NCI-H345 treated with DMSO at 0.1 percent for 48 hours (cell line): ENCODE results near the gene EXT2.

Source experiments
- DNase-seq: peaks from one replicate; lab custom pipeline; 2025; ENCODE audit not compliant: unreplicated experiment; lab: John Stamatoyannopoulos, UW

EXT2 gene

DNA sequence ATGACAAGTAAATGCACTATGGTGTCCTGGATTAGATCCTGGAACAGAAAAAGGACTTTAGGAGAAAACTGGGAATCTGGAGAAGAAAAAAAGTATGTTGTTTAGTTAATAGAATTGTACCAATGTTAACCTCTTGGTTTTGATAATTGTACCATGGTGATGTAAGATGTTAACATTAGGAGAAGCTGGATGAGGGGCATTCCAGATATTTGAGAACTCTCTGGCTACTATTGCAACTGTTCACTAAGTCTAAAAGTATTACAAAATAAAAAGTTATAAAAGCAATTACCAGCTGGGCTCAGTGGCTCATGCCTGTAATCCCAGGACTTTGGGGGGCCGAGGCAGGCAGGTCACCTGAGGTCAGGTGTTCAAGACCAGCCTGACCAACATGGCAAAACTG, 66.5 kb downstream of the EXT2 start:
- no peak for DNase-seq

DNA sequence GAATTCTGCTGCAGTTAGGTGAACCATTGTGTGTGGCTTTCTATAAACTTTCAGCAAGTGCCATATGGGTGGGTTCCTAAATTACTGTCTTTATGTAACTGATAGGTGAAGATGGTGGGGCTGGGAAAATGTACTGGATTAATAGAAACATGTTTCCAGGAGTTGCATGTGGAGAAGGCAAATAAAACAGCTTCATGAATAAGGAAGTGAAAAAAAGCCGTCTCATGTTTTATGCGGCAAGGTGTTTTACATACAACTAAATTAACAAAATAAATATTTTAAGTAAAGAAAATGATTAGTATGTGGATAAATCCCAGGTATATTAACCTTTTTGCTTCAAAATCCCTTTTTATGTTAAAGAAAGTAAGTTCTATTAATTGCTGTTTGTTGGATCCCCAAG, 67.2 kb downstream of the EXT2 start:
- no peak for DNase-seq

DNA sequence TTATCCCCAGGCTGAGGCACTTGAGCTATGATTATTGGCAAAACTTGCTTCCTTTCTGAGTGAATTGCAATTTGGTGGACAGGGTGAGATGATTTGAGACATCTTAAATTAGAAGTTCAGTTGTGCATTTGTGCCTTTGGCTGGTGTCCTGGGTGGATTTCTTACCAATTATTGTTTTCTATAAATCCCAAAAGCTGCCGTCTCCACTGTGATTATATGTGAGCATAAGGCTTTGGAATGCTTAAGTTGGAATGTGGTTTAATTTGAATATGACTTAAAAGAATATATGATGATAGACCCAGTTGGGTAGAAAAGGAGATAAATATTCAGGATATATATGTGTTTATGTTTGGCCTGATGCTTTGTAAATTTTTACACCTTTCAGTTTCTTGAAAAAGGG, 70.0 kb downstream of the EXT2 start:
- DNase-seq = no peak

DNA sequence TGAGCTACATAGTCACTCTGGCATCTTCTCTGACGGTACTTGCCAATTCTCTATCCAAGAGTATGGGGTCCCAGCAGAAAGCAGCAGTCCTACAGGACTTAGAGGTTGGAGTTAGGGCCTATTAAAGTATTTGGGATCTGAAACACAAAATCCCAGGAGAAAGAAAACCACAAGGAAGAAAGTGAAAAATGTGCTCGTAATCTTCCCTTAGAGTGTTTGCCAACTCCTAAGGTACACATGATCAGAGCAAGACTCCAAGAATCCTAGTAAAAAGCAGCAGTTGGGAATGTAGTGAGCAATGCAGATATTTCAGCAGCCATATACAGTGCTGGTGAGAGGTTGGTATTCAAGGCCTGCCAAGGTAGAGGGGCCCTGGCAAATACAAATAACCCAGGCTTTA, 71.6 kb downstream of the EXT2 start:
- DNase-seq = no peak

DNA sequence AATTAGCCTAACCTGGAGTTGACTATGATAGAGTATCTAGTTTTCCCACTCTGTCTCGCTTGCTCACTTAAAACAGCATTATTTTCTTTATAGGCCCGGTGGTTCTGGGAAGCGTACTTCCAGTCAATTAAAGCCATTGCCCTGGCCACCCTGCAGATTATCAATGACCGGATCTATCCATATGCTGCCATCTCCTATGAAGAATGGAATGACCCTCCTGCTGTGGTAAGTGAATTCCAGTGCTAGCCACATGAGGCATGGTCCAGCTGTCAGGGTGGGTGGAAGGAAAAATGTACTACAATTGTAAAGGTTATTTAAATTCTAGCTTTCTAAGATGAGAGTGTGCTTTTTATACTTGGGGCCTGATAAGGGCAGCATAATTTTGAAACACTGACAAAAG, 76.0 kb downstream of the EXT2 start:
- no peak for DNase-seq

DNA sequence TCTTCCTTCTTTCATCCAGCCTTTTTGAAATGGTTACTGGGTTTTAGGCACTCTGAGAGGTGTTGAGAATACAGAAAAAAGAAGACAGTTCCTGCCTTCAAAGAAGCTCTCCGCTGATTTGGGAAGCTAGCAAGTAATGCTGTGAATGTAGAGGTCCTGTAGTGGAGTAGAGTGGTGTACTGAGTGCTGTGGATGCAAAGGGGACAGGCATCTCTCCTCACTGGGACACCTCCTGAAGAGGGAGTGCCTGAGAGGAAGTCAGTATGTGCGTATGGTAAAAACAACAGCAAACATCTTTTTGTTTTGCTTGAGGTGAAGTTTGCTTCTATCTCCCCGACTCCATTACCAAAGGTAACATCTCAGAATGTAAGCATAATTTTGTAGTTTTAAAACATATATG, 77.5 kb downstream of the EXT2 start:
- DNase-seq = no peak

DNA sequence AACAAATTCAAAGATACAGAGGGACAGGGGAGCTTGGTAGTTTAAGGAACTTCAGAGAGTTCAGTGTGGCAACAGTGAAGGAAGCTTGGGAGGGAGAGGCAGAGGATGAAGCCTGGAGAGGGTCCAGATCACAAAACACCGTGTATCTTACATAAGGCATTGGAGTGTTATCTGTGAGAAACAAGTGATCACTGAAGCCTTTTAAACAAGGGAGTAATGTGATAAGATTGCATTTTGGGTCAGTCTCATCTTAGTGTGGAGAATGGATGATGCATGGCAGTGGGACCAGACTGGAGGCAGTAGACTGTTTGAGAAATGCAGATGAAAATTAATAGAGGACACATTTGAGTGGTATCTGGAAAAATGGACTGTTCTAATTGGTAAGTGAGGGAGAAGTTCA, 79.4 kb downstream of the EXT2 start:
- no peak for DNase-seq

DNA sequence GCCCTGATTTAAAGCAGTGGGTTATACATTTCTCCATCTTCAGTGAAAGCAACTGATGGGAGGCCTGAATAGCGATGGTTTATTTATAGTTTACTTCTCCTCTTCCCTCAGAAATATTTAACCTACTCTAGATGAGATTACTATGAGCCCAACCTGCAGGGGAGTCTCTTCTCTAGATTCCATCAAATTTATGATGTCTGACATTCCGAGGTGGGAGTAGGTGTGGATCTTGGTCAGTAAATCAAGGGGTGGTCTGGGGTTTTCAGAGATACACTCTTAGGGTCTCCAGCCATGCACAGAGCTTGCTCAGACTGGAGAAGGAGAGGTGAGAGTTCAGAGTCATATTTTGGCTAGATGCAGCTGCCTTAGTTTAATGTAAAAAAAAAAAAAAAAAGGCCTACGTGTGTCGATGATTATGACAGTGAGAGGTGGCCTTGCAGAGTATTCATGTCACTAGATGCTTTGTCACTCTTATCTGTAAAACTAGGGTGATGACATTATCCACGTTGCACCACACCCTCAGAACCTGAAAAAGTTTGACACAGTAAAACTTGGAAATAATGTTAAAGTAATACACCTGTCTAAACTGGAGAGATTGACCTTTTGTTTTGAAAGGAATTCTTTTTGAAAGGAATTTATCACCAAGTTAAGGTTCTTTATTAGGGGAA, 81.2 kb downstream of the EXT2 start:
- no peak for DNase-seq

DNA sequence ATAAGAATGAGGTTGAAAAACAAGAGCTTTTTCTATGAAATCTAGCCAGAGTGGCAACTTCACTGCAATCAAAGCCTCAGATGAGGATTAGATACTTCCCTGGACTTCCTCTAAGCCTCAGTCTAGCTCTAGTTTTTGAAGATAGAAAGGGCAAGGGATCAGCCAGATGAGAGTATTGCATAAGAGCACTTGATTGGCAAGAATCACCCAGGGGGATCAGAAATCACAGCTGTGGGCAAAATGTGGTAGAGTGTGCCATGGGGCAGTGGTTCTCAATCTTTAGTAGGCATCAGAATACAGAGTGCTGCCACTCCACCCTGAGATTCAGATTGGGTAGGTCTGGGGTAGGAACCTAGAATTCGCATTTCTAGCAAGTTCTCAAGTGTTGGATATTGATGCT, 82.4 kb downstream of the EXT2 start:
- DNase-seq = no peak

DNA sequence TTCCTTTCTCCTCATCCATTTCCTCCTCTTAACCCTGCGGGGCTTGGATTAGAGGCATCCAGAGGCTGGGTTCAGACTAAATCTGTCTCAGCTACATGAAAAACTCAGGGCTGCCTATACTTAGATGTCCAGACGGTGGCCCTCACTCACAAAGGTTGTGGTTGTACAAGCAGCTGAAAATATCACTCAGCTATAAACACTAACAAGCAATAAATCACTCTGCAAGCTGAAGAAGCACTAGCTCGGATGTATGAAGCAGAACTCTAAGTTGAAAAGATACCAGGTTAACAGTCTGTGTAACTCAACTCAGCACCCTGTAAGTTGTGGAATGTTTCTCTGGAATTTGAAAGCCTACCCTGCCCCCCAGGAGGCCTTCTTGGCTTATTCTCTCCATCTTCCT, 82.9 kb downstream of the EXT2 start:
- DNase-seq = no peak

DNA sequence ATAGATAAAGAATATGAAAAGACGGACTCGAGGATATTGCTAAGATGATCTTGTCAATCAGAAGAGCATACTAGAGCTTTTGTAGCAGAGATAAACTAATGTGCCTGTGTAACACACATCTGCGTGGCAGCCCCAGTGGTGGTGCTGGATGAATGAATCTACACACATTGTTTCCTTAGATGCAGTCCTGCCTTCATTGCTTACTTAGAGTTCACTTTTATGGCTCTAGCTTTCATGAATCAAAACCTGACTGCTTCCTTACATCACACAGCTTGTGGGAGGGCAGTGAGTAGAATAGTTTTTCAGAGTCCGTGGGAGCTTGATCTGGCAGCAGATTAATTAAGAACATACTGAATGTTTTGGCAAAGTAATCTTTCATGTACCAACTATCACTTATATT, 83.7 kb downstream of the EXT2 start:
- DNase-seq = no peak

DNA sequence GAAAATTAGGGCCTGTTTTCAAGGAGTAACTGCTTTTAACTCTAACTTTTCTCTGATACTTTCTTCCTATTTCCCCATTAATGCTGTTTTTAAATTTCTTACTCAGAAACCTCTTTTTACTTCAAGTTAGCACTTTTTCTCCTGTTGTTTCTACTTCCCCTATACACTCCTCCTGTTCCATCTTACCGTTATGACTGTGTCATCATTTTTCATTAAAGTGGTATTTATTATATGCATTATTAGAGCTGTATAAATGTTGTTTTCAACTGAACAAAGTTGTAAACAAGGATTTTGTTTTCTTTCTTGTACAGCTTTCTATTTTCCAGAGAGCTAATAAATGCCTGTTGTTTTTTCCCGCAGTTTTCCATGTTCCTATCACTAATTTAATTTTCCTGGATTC, 84.6 kb downstream of the EXT2 start:
- no peak for DNase-seq

DNA sequence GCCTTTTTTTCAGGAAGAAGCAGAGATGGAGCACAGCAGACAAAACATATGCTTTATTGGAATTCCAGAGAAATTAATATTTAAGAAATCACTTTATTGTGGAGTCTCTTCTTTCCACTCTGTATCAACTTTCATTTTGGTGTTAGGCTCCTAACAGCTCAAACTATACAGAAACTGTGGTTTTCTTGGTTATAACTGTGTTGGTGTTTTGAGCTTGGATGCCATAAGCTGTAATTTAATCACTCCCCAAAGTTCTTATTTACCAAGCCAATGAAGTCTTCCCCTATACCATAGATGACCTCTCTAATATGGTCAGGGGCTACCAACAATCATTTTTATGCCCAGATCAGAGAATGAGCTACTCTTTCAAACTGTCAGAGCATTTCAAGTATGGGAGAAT, 90.0 kb downstream of the EXT2 start:
- DNase-seq = no peak

DNA sequence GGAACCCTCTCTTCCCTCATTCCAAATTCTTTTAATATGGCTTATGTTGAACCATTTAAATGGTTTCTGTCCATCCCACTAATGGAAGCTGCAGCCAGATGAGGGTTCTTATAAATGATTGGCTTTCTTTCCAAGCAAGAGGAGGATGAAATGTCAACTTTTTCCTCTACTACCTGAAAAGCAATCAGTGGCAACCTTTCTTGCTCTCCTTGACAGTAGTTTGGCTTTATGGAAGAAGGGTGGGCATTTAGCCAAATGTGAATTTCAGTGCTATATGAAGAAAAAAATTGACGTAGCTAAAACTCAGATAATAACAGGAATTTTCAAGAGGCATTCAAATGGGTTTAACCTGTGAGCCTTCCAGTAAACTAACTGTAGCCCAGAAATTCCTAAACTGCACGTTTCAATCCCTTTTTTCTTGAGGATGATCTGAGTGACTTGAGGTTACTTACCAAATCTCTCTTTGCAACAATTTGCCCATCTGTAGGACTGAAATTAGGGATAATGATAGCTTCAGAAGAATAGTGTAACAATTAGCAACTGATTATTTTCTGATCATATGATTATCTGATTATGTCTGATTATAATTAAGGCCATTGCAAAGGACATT, 90.9 kb downstream of the EXT2 start:
- no peak for DNase-seq

DNA sequence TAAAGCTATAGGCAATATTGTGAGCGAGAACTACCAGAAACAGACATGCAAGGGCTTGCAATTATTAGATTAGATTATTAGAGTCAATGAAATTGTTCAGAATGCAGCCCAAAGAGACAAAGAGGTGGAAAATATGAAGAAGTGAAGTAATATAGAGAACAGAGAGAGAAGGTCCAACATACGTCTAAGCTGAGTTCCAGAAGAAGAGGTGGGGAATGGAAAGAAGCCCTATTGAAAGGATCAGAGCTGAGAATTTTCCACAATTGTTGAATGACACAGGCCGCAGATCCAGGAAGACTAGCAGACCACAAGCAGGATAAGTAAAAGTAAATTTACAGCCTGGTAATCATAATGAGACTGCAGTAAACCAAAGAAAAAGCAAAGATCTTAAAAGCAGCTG, 93.2 kb downstream of the EXT2 start:
- DNase-seq = no peak

DNA sequence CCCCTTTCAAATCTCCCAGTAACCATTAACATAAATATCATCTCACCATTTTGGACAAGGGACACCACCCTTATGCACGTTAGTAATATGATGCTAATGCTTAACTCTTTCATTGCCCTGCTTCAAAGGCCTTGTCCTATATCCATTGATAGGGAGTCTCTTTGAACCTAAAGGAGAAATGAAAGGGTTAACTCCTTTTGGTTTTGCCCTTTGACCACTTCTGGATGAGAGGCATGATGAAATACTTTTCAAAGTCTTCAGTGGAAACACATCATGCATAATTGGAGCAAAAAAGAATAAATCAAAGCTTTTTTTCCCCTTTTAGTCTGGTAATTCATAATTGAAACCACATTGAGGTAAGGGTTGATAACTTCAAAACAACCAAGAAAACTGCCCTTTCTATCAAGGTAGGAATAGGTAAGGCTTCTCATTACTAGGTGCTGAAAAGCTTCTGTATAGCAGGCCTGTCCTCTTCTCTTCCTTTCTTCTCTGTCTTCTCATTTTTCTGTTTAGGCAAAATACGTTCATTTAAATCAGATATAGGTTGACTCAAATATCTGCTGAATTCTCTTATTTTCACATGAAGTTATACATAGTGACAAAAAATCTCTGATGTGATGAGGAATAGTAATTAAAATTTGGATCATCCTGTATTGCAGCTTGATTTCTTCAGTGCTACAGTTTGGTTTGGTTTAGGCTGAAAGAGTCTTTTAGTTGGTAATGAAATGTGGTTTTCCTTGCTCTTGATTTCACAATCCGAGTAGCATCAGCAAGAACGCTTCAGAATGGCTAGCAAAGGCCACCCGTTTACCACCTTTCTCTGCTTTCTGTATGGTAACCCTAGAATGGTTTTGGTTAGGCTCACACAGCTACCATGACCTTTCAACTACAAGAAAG, 94.8 kb downstream of the EXT2 start:
- no peak for DNase-seq

DNA sequence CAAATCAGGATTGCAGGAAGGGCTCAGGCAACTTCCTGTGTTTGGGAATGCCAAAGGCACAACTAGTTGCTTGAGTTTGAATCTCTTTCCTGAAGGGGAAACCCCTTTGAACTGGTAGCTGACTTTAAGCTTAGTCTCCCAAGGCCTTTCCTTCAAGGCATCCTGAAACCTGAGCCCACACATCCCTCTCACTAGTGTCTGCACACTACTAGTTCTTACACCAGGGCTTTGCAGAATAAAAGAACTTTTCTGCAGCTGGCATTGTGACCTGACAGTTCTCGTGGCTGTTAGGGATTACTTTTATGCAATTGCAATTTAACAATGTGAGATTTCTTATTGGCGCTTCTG, 95.4 kb downstream of the EXT2 start:
- DNase-seq = no peak

DNA sequence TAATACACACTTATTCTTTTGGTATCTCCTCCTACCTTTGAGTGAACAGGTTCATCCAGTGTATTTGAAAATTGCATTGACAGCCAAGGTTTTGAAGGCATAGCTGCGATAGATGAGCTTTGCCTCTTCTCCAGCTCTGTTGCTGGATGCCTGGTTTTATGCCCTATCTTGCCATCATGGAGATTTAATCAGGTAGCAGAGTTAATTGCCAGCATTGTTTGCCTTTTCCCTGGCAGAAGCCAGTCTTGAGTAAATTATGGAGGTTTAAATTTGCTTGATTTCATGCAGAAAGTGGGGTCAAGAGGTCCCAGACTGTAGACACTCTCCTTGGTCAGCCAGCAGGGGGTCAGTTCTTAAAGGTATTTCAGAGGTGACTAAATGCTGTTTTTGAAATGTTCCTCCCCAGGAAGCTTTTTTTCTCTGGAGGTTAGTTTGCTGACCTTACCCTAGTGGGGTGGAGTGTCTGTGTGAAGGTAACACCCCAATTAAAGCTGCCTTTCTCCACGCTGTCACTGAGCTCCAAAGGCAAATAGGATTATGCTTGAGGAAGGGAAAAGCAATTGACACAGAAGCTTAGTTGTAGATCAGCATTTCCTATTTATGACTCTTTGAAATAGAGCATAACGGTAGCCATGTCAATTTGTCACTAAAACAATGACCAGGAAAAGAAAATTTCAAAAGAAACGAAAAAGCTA, 96.0 kb downstream of the EXT2 start:
- DNase-seq = no peak

DNA sequence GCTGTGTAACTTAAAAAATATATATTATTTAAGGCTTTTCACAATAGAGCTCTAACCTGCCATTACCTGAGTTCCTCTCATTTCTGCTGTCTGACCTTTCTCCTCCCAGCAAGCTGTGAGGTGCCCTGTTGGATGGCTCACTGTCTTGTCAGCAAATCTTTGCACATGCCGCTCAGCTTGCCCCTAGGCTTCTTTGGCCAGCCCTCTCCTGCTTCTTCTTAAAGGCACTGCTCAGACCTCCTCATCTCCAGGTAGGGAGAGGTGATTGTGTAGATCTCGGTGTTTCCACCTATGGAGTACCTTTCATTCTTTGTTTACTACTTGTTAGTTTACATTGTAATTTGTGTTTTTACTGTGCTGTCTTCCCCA, 96.5 kb downstream of the EXT2 start:
- no peak for DNase-seq

DNA sequence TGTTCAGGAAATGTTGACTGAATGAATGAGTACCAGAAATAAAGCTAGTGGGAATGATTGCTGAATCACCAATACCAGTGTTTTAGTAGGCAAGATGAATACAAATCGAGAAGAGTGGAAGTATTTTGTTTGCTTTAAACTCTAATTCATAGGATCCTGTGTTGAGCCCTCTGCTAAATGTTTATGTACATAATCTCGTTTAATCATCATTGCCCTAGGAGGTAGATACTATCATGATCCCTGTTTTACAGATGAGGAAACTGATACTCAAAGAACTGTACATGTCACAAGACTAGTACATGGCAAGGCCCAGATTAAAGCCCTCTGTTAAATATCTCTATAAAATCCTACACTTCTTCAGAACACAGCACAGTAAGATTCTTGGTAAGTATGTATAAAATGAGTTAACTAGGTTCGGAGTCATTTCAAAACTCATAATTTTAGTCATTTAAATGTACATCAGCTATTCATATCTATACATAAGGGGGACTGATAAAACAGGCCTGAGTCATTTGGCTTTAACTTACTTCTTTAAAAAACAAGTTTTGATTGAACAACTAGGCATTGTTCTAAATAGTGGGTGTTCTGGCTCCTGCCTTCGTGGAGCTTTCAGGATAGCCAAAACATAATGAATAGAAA, 97.1 kb downstream of the EXT2 start:
- DNase-seq = no peak

DNA sequence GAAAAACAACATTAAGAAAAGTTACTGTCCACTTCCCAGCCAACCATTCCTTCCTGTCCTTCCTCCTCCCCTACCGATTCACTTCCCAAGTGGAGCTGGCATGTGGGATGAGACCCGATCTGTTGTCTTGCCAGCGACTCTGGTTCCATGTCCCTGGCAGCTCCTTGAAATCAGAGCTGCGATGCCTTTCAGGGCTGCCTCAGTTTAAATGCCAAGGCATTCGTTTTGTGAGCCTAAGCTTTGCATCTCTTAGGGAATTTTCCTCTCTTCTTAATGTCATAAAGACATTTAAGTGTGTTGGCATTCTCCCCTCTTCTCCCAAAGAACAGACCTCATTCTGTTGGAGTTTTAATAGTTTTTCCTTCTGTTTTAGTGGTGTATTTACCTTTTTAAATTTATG, 98.4 kb downstream of the EXT2 start:
- DNase-seq = no peak
